ENCODE results near the gene NDNF.

The NDNF gene

GRCh38 chr4:121100093-121100775 lies 27.9 kb upstream of the NDNF start:
- TF ChIP-seq CTCF (IDR thresholded peaks at IDR 0.05; ENCODE audit: extremely low read depth, missing control alignments), result no peak
- DNase-seq (ENCODE audit: low spot score), result no peak

- no peak for TF ChIP-seq CTCF (IDR thresholded peaks at IDR 0.05; ENCODE audit: extremely low read depth, missing control alignments)
- no peak for DNase-seq (ENCODE audit: low spot score)
These were observed 25.9 kb upstream of the NDNF start for GRCh38 chr4:121098266-121098665.

- DNase-seq (ENCODE audit: low spot score), result no peak
These were observed 24.3 kb upstream of the NDNF start for GRCh38 chr4:121096629-121097028.

GRCh38 chr4:121096191-121096590 lies 23.9 kb upstream of the NDNF start:
- TF ChIP-seq CTCF (IDR thresholded peaks at IDR 0.05; ENCODE audit: extremely low read depth, missing control alignments), result no peak
- no peak for DNase-seq (ENCODE audit: low spot score)

More at GRCh38 chr4:121096629-121097028, 24.3 kb upstream of the NDNF start:
- no peak for TF ChIP-seq CTCF (IDR thresholded peaks at IDR 0.05; ENCODE audit: extremely low read depth, missing control alignments)

GRCh38 chr4:121094297-121094966 lies 22.1 kb upstream of the NDNF start:
- DNase-seq (ENCODE audit: low spot score), result no peak
- no peak for TF ChIP-seq CTCF (IDR thresholded peaks at IDR 0.05; ENCODE audit: extremely low read depth, missing control alignments)

GRCh38 chr4:121093261-121093660 lies 20.9 kb upstream of the NDNF start:
- TF ChIP-seq CTCF (IDR thresholded peaks at IDR 0.05; ENCODE audit: extremely low read depth, missing control alignments), result no peak
- DNase-seq (ENCODE audit: low spot score), result no peak

- no peak for DNase-seq (ENCODE audit: low spot score)
- no peak for TF ChIP-seq CTCF (IDR thresholded peaks at IDR 0.05; ENCODE audit: extremely low read depth, missing control alignments)
These were observed 19.6 kb upstream of the NDNF start for GRCh38 chr4:121091941-121092340.

Measured in GM20000 (cell line).